ENCODE data around the gene PLA2G4A. TPM values are rescaled to one million over a fixed set of nuclear protein-coding genes. Genes with fewer than 3 reads are reported as not detected.

The PLA2G4A gene
- polyA plus RNA-seq, 1 donor (not counting 4 experiments of a cell fraction or from before 2014, with no cell fraction given): 29.2 TPM

DNA sequence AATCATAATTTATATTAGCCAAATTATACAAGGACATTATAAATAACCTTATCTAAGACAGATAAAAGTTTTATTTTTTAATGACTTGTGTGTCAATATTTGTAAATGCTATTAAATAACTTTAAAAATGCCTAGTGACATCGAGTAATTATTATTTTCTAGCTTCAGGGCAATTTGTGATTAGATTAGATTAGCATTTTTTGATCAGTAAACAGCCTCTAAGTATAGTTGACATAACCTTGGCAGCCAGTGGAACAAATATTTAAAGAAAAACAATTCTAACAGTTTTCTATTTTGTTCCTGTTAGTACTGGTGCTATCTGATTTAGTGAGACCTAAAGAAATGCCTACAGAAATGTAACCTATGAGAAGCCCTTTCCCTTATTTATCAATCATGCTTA lies 169.1 kb downstream of the PLA2G4A start:
- Histone ChIP-seq H3K4me2 (ENCODE audit: control insufficient read depth, extremely low read depth, insufficient read depth, low read depth, low read length) (no peak overlapping the region), H3K9me3 (ENCODE audit: control insufficient read depth, low read depth, low read length) (no peaks in the 10 kb centered on the region), H3K27me3 (ENCODE audit: control insufficient read depth, extremely low read depth, insufficient read depth, low read length) (no peaks in the 10 kb centered on the region), H3K9ac (ENCODE audit: control insufficient read depth, extremely low read depth, insufficient read depth, low read length) (no peak overlapping the region), H3K9me1 (ENCODE audit: control insufficient read depth, extremely low read depth, insufficient read depth, low read length) (no peaks in the 10 kb centered on the region), H3K4me1 (ENCODE audit: control insufficient read depth, extremely low read depth, insufficient read depth, low read length) (peaks cover 11% of the 10 kb centered on the region), H3K36me3 (ENCODE audit: control insufficient read depth in 2 of 2, extremely low read depth in 1 of 2, insufficient read depth in 2 of 2, low read length in 2 of 2) (no peaks in the 10 kb centered on the region), H2AFZ (ENCODE audit: control insufficient read depth, low read length) (no peak overlapping the region), H3K4me3 (ENCODE audit: control insufficient read depth in 2 of 3, extremely low read depth in 1 of 3, insufficient read depth in 2 of 3, low read depth in 1 of 3, low read length in 3 of 3) (no peak overlapping the region), H3K79me2 (ENCODE audit: control insufficient read depth, insufficient read depth, low read length) (no peaks in the 10 kb centered on the region), H3K27ac (ENCODE audit: control insufficient read depth, insufficient read depth, low read length) (no peak overlapping the region), H4K20me1 (ENCODE audit: control insufficient read depth, extremely low read depth, insufficient read depth, low read length) (no peaks in the 10 kb centered on the region)
- no peak for FAIRE-seq
- no peak for DNase-seq (ENCODE audit: low read depth, low spot score)
- dilution Hi-C loops (cut with MboI; ENCODE audit: extremely low pct_ligation_motif_present, low sequenced_read_pairs): loop anchor here (25.0 kb wide), 1 partner anchor 386 kb away; no protein-coding TSS in a partner anchor
- TF ChIP-seq, protein P1, sequence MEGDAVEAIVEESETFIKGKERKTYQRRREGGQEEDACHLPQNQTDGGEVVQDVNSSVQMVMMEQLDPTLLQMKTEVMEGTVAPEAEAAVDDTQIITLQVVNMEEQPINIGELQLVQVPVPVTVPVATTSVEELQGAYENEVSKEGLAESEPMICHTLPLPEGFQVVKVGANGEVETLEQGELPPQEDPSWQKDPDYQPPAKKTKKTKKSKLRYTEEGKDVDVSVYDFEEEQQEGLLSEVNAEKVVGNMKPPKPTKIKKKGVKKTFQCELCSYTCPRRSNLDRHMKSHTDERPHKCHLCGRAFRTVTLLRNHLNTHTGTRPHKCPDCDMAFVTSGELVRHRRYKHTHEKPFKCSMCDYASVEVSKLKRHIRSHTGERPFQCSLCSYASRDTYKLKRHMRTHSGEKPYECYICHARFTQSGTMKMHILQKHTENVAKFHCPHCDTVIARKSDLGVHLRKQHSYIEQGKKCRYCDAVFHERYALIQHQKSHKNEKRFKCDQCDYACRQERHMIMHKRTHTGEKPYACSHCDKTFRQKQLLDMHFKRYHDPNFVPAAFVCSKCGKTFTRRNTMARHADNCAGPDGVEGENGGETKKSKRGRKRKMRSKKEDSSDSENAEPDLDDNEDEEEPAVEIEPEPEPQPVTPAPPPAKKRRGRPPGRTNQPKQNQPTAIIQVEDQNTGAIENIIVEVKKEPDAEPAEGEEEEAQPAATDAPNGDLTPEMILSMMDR (optimal IDR thresholded peaks at IDR 0.05 in 1 of 3, IDR thresholded peaks at IDR 0.05 in 1 of 3, conservative IDR thresholded peaks at IDR 0.05 in 1 of 3; ENCODE audit: extremely low read depth in 1 of 3, insufficient read depth in 2 of 3, low read length in 3 of 3): no peak
- no peak for TF ChIP-seq EZH2 (IDR thresholded peaks at IDR 0.05; ENCODE audit: low read length)

DNA sequence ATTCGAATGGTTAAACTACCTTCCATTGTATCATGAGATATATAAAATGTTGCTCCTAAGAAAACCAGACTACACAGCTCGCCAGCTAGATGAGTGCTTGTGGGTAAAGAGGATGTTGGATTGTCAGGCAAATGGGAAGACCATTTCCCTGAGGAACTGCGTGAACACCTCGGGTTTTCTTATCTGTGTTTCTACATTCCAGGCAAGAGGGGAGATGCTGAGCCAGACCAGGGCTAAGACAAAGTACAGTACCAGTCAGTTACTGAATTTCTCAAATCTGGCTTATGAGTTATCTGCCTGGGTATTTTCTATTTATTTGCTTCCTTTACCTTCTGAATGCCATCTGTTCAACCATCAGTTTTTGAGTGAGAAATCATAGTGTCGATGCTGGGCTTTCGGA lies 170.8 kb downstream of the PLA2G4A start:
- no peaks in the 10 kb centered on the region for H3K9me1 ChIP-seq (ENCODE audit: control insufficient read depth, extremely low read depth, insufficient read depth, low read length)
- H3K36me3 ChIP-seq (ENCODE audit: control insufficient read depth in 2 of 2, extremely low read depth in 1 of 2, insufficient read depth in 2 of 2, low read length in 2 of 2): no peaks in the 10 kb centered on the region
- no peaks in the 10 kb centered on the region for H3K9me3 ChIP-seq (ENCODE audit: control insufficient read depth, low read depth, low read length)
- no peak overlapping the region for H3K4me2 ChIP-seq (ENCODE audit: control insufficient read depth, extremely low read depth, insufficient read depth, low read depth, low read length)
- no peak overlapping the region for H2AFZ ChIP-seq (ENCODE audit: control insufficient read depth, low read length)
- H3K79me2 ChIP-seq (ENCODE audit: control insufficient read depth, insufficient read depth, low read length): no peaks in the 10 kb centered on the region
- H3K9ac ChIP-seq (ENCODE audit: control insufficient read depth, extremely low read depth, insufficient read depth, low read length): no peak overlapping the region
- no peak overlapping the region for H3K4me3 ChIP-seq (ENCODE audit: control insufficient read depth in 2 of 3, extremely low read depth in 1 of 3, insufficient read depth in 2 of 3, low read depth in 1 of 3, low read length in 3 of 3)
- peaks cover 11% of the 10 kb centered on the region for H3K4me1 ChIP-seq (ENCODE audit: control insufficient read depth, extremely low read depth, insufficient read depth, low read length)
- H3K27me3 ChIP-seq (ENCODE audit: control insufficient read depth, extremely low read depth, insufficient read depth, low read length): no peaks in the 10 kb centered on the region
- no peak for DNase-seq (ENCODE audit: low read depth, low spot score)
- no peak overlapping the region for H3K27ac ChIP-seq (ENCODE audit: control insufficient read depth, insufficient read depth, low read length)
- H4K20me1 ChIP-seq (ENCODE audit: control insufficient read depth, extremely low read depth, insufficient read depth, low read length): no peaks in the 10 kb centered on the region
- TF ChIP-seq, protein P1 (optimal IDR thresholded peaks at IDR 0.05 in 1 of 3, IDR thresholded peaks at IDR 0.05 in 1 of 3, conservative IDR thresholded peaks at IDR 0.05 in 1 of 3; ENCODE audit: extremely low read depth in 1 of 3, insufficient read depth in 2 of 3, low read length in 3 of 3): no peak
- no peak for TF ChIP-seq EZH2 (IDR thresholded peaks at IDR 0.05; ENCODE audit: low read length)
- dilution Hi-C loops (cut with MboI; ENCODE audit: extremely low pct_ligation_motif_present, low sequenced_read_pairs): loop anchor here (25.0 kb wide), 1 partner anchor 387 kb away; no protein-coding TSS in a partner anchor
- no peak for FAIRE-seq

All from keratinocyte (primary cell).